Mammary epithelial cell (primary cell): Measurements from ENCODE around the gene MYO1C.

ENCODE experiments used
- CTCF ChIP-seq, 2 donors: IDR thresholded peaks in 1 of 2; conservative IDR thresholded peaks in 1 of 2; 2 replicates each; pipeline ENCODE4 v1.5.1; 2011 to 2012; ENCODE audit warnings: inconsistent platforms in 2 of 2, low read length in 2 of 2, mild to moderate bottlenecking in 2 of 2, control low read depth in 1 of 2, low read depth in 1 of 2; ENCODE audit not compliant: insufficient read depth in 1 of 2; ENCODE audit errors: extremely low read depth in 1 of 2
- EZH2 ChIP-seq: IDR thresholded peaks from 2 replicates; pipeline ENCODE4 v1.6.1; 2012; ENCODE audit warnings: low read length, inconsistent platforms, borderline replicate concordance

GRCh38 chr17:1512351-1512750 is 19.9 kb upstream of the MYO1C start:
- TF ChIP-seq CTCF (conservative IDR thresholded peaks at IDR 0.05 in 1 of 2, IDR thresholded peaks at IDR 0.05 in 1 of 2; ENCODE audit: extremely low read depth in 1 of 2, insufficient read depth in 1 of 2, low read depth in 1 of 2, low read length in 2 of 2) (no peak), EZH2 (no peak)
